CD4-positive, alpha-beta T cell (primary cell): ENCODE results near the gene SOCS3. TPM values are rescaled to one million over a fixed set of nuclear protein-coding genes. Genes with fewer than 3 reads are reported as not detected.

Experiments
- ATAC-seq: fragments of 200-7000 bp; cut with Tn5 transposase; one replicate; pipeline ENCODE4 v1.10.0; 2022; ENCODE audit warnings: mild to moderate bottlenecking; ENCODE audit not compliant: poor library complexity
- CTCF ChIA-PET: fragments of 350-600 bp; sonication (Branson Sonifier 250); formaldehyde crosslinking; loops from one replicate; lab custom pipeline; 2021; ENCODE audit warnings: antibody characterized with exemption, inconsistent platforms; lab: Charles Lee
- POLR2A ChIA-PET: fragments of 350-600 bp; sonication (Branson Sonifier 250); formaldehyde crosslinking; loops from one replicate; lab custom pipeline; 2021; ENCODE audit warnings: antibody characterized with exemption, inconsistent platforms; lab: Charles Lee
- DNase-seq, 14 experiments: peaks; one replicate each; pipeline ENCODE4 v3.0.0-alpha.2; 2013 to 2020; ENCODE audit warnings: mixed read lengths in 2 of 14
- H3K27ac ChIP-seq, 2 donors: one replicate each; pipeline versions ENCODE4 v1.5.1 to v1.7.0; 2013; ENCODE audit warnings: low read length in 2 of 2, low read depth in 1 of 2, mild to moderate bottlenecking in 1 of 2
- H3K27me3 ChIP-seq, 2 experiments: 1 replicate in 1 of 2; 2 replicates in 1 of 2; pipeline versions ENCODE4 v1.6.1 to v1.7.0; 2013; ENCODE audit warnings: low read length in 2 of 2, control low read depth in 1 of 2, mild to moderate bottlenecking in 1 of 2, moderate library complexity in 1 of 2; ENCODE audit not compliant: insufficient read depth in 2 of 2, control insufficient read depth in 1 of 2
- H3K36me3 ChIP-seq: one replicate; pipeline ENCODE4 v1.6.1; 2013; ENCODE audit warnings: low read length, control low read depth; ENCODE audit not compliant: insufficient read depth
- H3K4me1 ChIP-seq: one replicate; pipeline ENCODE4 v1.6.1; 2013; ENCODE audit warnings: low read length, control low read depth; ENCODE audit not compliant: insufficient read depth
- H3K4me3 ChIP-seq: one replicate; pipeline ENCODE4 v1.5.1; 2013; ENCODE audit warnings: mild to moderate bottlenecking, low read length, moderate library complexity
- H3K9me3 ChIP-seq, 2 experiments: 1 replicate in 1 of 2; 2 replicates in 1 of 2; pipeline versions ENCODE4 v1.6.1 to v1.7.0; 2013; ENCODE audit warnings: low read length in 2 of 2, mild to moderate bottlenecking in 2 of 2, control low read depth in 1 of 2, moderate library complexity in 1 of 2; ENCODE audit not compliant: control insufficient read depth in 1 of 2, insufficient read depth in 1 of 2
- H3K27ac Mint-ChIP-seq: one replicate; pipeline ENCODE4 v1.8.0; 2020; ENCODE audit warnings: mixed read lengths
- H3K27me3 Mint-ChIP-seq: one replicate; pipeline ENCODE4 v1.8.0; 2021; ENCODE audit warnings: mixed read lengths
- H3K36me3 Mint-ChIP-seq: one replicate; pipeline ENCODE4 v1.8.0; 2021; ENCODE audit warnings: low read depth, mixed read lengths
- H3K4me1 Mint-ChIP-seq: one replicate; pipeline ENCODE4 v1.8.0; 2021; ENCODE audit warnings: low read depth, mixed read lengths
- H3K4me3 Mint-ChIP-seq: one replicate; pipeline ENCODE4 v1.8.0; 2020; ENCODE audit warnings: mild to moderate bottlenecking, mixed read lengths
- H3K9me3 Mint-ChIP-seq: one replicate; pipeline ENCODE4 v1.8.0; 2020; ENCODE audit warnings: mixed read lengths
- intact Hi-C, 2 experiments: fragments of 100-400 bp; cut with DNase I in 1 of 2; cut with micrococcal nuclease in 1 of 2; formaldehyde crosslinking; loops; one replicate each; pipeline versions ENCODE4 v1.15.1 to v1.9.0; 2023 to 2025; cut with DNase I, micrococcal nuclease
- total RNA-seq, 174 experiments: library from RNA in 2 of 174; stranded (reverse) in 2 of 174; gene quantifications; one replicate each; pipeline ENCODE4 v1.2.3 and lab custom pipeline; 2021 to 2026
- TF ChIP-seq, protein P1 (sequence below): fragments of 200-600 bp; IDR thresholded peaks from one replicate; pipeline ENCODE4 v1.8.0; 2022; ENCODE audit warnings: antibody characterized with exemption, mild to moderate bottlenecking

The SOCS3 gene
- total RNA-seq, 2 experiments from 2014 or later = 414 to 427 TPM

DNA sequence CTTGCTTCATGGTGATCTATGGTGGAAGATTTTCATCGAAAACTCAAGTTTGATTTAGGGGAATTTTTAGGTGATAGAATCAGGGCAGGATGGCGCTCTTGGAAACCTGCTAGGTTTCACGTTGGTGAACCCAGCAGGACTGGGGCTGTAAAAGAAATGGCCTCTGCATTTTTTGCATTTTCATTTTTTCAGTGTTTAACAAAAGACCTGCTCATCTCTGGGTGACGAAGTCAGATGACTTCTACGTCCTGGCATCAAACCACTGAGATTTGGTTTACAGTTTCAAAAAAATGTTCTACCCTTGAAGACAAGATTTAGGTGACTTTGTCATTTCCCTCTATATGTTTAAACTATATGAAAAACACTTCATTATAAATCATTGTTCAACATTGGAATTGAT is 20.5 kb upstream of the SOCS3 start:
- H3K27ac Mint-ChIP-seq = peak overlapping the region; percentile 75
- peak overlapping the region; percentile 66 for H3K4me3 Mint-ChIP-seq
- Histone ChIP-seq H3K27me3 (no peaks in the 10 kb centered on the region), H3K9me3 (no peaks in the 10 kb centered on the region), H3K27ac (no peak overlapping the region), H3K4me3 (no peak overlapping the region), H3K36me3 (peaks cover 3% of the 10 kb centered on the region), H3K4me1 (peaks cover 68% of the 10 kb centered on the region)
- no peak for ATAC-seq
- peaks cover 51% of the 10 kb centered on the region for H3K4me1 Mint-ChIP-seq
- intact Hi-C loops = loop anchor here (5.0 kb wide), 2 partner anchors 37 to 42 kb away; no protein-coding TSS in a partner anchor
- peak in 1 of 14 experiments; percentile 27 for DNase-seq
- TF ChIP-seq, protein P1, sequence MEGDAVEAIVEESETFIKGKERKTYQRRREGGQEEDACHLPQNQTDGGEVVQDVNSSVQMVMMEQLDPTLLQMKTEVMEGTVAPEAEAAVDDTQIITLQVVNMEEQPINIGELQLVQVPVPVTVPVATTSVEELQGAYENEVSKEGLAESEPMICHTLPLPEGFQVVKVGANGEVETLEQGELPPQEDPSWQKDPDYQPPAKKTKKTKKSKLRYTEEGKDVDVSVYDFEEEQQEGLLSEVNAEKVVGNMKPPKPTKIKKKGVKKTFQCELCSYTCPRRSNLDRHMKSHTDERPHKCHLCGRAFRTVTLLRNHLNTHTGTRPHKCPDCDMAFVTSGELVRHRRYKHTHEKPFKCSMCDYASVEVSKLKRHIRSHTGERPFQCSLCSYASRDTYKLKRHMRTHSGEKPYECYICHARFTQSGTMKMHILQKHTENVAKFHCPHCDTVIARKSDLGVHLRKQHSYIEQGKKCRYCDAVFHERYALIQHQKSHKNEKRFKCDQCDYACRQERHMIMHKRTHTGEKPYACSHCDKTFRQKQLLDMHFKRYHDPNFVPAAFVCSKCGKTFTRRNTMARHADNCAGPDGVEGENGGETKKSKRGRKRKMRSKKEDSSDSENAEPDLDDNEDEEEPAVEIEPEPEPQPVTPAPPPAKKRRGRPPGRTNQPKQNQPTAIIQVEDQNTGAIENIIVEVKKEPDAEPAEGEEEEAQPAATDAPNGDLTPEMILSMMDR = no peak
- H3K36me3 Mint-ChIP-seq = peaks cover 21% of the 10 kb centered on the region
- no peaks in the 10 kb centered on the region for H3K9me3 Mint-ChIP-seq
- POLR2A ChIA-PET = interaction anchor here (0.7 to 2.4 kb wide), 2 partner anchors 24 to 33 kb away, joined by 3 to 6 read pairs; no protein-coding TSS in a partner anchor
- CTCF ChIA-PET = interaction anchor here (4.0 kb wide), 1 partner anchor 19 kb away, joined by 23 read pairs; no protein-coding TSS in a partner anchor
- no peaks in the 10 kb centered on the region for H3K27me3 Mint-ChIP-seq

DNA sequence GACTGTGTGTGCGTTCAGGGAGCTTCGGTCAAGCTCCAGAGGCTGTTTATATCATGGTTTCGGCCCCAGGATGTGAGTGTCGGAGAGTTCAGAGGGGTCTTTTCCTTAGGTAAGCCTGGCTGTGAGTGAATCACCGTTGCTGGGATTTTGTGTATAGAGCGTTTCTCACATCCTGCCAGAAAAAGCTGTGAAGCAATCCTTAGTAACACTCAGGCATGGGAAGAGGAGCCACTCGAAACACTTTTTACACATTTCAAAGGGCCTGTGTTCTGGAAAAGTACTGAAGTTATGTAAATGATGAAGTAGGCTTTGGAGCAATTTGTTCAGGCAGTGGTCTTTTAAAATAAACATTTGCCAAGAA is 19.2 kb upstream of the SOCS3 start:
- Histone ChIP-seq H3K9me3 (no peaks in the 10 kb centered on the region), H3K27me3 (no peaks in the 10 kb centered on the region), H3K27ac (peak overlapping the region; percentile 38 to 63), H3K4me1 (peaks cover 55% of the 10 kb centered on the region), H3K4me3 (peak overlapping the region; percentile 79), H3K36me3 (peaks cover 3% of the 10 kb centered on the region)
- CTCF ChIA-PET = interaction anchor here (2.8 to 4.2 kb wide), 2 partner anchors 18 to 43 kb away, joined by 9 to 19 read pairs; partner anchors contain the start of gene SOCS3
- POLR2A ChIA-PET = interaction anchor here (0.6 to 1.6 kb wide), 6 partner anchors 35 to 915 kb away, joined by 3 to 7 read pairs (median 3); partner anchors contain the start of gene TNRC6C
- Mint-ChIP-seq H3K4me3 (peak overlapping the region; percentile 96), H3K27me3 (no peaks in the 10 kb centered on the region), H3K27ac (peak overlapping the region; percentile 75), H3K9me3 (no peaks in the 10 kb centered on the region), H3K4me1 (peaks cover 42% of the 10 kb centered on the region), H3K36me3 (peaks cover 21% of the 10 kb centered on the region)
- TF ChIP-seq, protein P1 = no peak
- DNase-seq (peak in 2 of 14 experiments; percentile 49 to 51), ATAC-seq (no peak)
- intact Hi-C loops = loop anchor here in 1 of 2 experiments (5.0 kb wide), 1 partner anchor 127 kb away; no protein-coding TSS in a partner anchor

DNA sequence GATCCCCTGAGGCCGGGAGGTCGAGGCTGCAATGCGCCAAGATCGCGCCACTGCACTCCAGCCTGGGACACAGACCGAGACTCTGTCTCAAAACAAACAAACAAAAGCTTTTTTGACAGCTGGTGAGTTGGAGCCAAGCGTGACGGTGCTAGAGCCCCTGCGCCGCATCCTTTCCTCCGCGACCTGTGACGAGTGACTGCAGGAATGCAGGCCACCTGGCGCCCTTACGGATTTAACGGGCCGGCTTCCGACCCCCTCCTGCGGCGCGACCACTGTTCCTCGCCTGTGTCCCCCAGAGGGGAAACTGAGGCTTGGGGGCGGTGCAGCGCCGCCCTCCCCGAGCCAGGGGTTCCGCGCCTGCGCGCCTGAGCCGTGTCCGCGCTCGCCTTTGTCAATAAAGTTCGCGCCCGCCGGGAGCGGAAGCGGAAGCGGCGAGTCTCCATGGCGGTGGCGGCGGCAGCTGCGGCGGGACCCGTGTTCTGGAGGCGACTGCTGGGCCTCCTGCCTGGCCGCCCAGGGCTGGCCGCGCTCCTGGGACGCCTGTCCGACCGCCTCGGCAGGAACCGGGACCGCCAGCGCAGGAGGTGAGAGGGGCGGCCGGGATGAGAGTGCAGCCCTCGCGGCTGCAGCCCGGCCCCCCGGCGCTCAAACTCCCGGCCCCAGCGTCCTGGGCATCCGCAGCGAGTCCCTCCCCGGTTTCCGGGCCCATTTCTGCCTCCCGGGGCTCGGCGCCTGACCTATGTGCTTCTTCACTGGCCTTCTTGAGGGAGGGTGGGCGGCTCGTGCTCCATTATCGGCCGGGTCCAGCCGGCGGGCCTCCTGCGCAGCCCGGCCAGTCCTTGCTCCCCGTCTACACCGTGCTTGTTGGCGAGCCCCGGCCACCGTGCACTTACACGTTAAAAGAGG is 18.6 kb upstream of the SOCS3 start, which contains the start of gene PGS1:
Gene PGS1 (plus strand): TSS at position 425 of the 906 bp plus-strand sequence. CDS start 17 bp downstream, at position 442.
- DNase-seq = peak; percentile 67 to 90 (median 80)

More for the DNA sequence above, 18.6 kb upstream of the SOCS3 start, which contains the start of gene PGS1:
- ATAC-seq = peak; percentile 51
- Histone ChIP-seq H3K4me1 (peaks cover 50% of the 10 kb centered on the region), H3K27me3 (no peaks in the 10 kb centered on the region), H3K4me3 (peak within 1 kb of the TSS; percentile 79), H3K9me3 (no peaks in the 10 kb centered on the region), H3K27ac (peak within 1 kb of the TSS; percentile 51 to 63), H3K36me3 (no peaks in the 10 kb centered on the region)
- CTCF ChIA-PET = interaction anchor here (1.0 to 4.2 kb wide), 3 partner anchors 17 to 43 kb away, joined by 4 to 19 read pairs (median 9); partner anchors contain the start of gene SOCS3
- POLR2A ChIA-PET = interaction anchor here (0.6 to 1.6 kb wide), 5 partner anchors 19 to 914 kb away, joined by 3 to 7 read pairs (median 3); partner anchors contain the start of gene SOCS3
- TF ChIP-seq, protein P1 = no peak
- H3K9me3 Mint-ChIP-seq = no peaks in the 10 kb centered on the region
- H3K27me3 Mint-ChIP-seq = no peaks in the 10 kb centered on the region
- intact Hi-C loops = loop anchor here (1.0 to 5.0 kb wide), 2 partner anchors 18 to 126 kb away; partner anchors contain the start of gene SOCS3 (in 2 of the 2)
- peak within 1 kb of the TSS; percentile 96 for H3K4me3 Mint-ChIP-seq
- peak within 1 kb of the TSS; percentile 75 for H3K27ac Mint-ChIP-seq
- peaks cover 21% of the 10 kb centered on the region for H3K36me3 Mint-ChIP-seq
- peaks cover 36% of the 10 kb centered on the region for H3K4me1 Mint-ChIP-seq
